Stomach (tissue), 19 donors: ENCODE results near the gene POM121L2. TPM values are rescaled to one million over a fixed set of nuclear protein-coding genes. Genes with fewer than 3 reads are reported as not detected.

ENCODE experiments used
- DNase-seq, 2 donors: peaks; one replicate each; pipeline versions ENCODE4 v3.0.0 to v3.0.0-alpha.2; 2013 to 2019
- H3K27ac ChIP-seq, 5 donors: fragments of 200-600 bp in 4 of 5; sonication (generic) in 4 of 5; one replicate each; pipeline ENCODE4 v1.5.1; 2013 to 2019; ENCODE audit warnings: mild to moderate bottlenecking in 1 of 5, moderate library complexity in 1 of 5
- H3K27me3 ChIP-seq, 3 donors: fragments of 200-600 bp; sonication (generic); one replicate each; pipeline ENCODE4 v1.5.1; 2017 to 2019; ENCODE audit warnings: mixed run types in 1 of 3
- H3K36me3 ChIP-seq, 4 donors: fragments of 200-600 bp; sonication (generic); 1 replicate in 3 of 4; 2 replicates in 1 of 4; pipeline ENCODE4 v1.5.1; 2016 to 2019
- H3K4me1 ChIP-seq, 4 donors: fragments of 200-600 bp; sonication (generic); one replicate each; pipeline ENCODE4 v1.5.1; 2016 to 2019
- H3K4me3 ChIP-seq, 4 donors: fragments of 200-600 bp; sonication (generic) in 3 of 4; one replicate each; pipeline ENCODE4 v1.5.1; 2016 to 2019; ENCODE audit warnings: mild to moderate bottlenecking in 1 of 4
- H3K9me3 ChIP-seq, 4 donors: fragments of 200-600 bp; sonication (generic); one replicate each; pipeline ENCODE4 v1.5.1; 2016 to 2019
- CTCF ChIP-seq, 7 experiments: fragments of 450-650 bp in 4 of 7; fragments of 200-600 bp in 3 of 7; sonication (generic) in 3 of 7; IDR thresholded peaks; one replicate each; pipeline ENCODE4 v1.5.1; 2016 to 2019; ENCODE audit warnings: antibody characterized with exemption in 7 of 7, control low read depth in 2 of 7, mild to moderate bottlenecking in 1 of 7
- EP300 ChIP-seq: sonication (generic); formaldehyde crosslinking; IDR thresholded peaks from one replicate; pipeline ENCODE4 v1.6.1; 2017; ENCODE audit warnings: antibody characterized with exemption
- POLR2A ChIP-seq, 4 donors: fragments of 450-650 bp; IDR thresholded peaks; one replicate each; pipeline ENCODE4 v1.6.1; 2016; ENCODE audit warnings: antibody characterized with exemption in 4 of 4, control low read depth in 2 of 4, mild to moderate bottlenecking in 1 of 4, moderate library complexity in 1 of 4
- POLR2AphosphoS5 ChIP-seq, 3 donors: sonication (generic); formaldehyde crosslinking; IDR thresholded peaks; one replicate each; pipeline ENCODE4 v1.6.1; 2016; ENCODE audit warnings: antibody characterized with exemption in 3 of 3
- WGBS, 5 donors: extraction: QIAGEN DNeasy Blood & Tissue Kit in 3 of 5; methylation state at CpG; one replicate each; pipeline versions ENCODE4 v1.1.5 to v1.1.7; 2013 to 2018; 5-methylcytosine and 5-hydroxymethylcytosine counted together
- intact Hi-C: fragments of 100-400 bp; cut with DNase I; formaldehyde crosslinking; loops from one replicate; pipeline ENCODE4 v1.15.1; 2023; ENCODE audit warnings: low total_unique reads
- long read RNA-seq, 10 donors: transcript quantifications; one replicate each; lab custom pipeline, GENCODE V29; 2026
- polyA plus RNA-seq, 3 donors: library from polyadenylated mRNA; stranded (reverse); fragments of 200-250 nt; gene quantifications; one replicate each; pipeline ENCODE4 v1.2.3, GENCODE V29; 2013
- total RNA-seq, 5 donors: library from RNA; depleted of rRNA; stranded (reverse); fragments of >200 nt; gene quantifications; one replicate each; pipeline versions ENCODE4 v1.1.0 to v1.2.3, GENCODE V29; 2014 to 2016
- donor health status: healthy with polysubstance abuse.
- donor health status: Bipolar disorder and iron deficiency.
- donor health status: healthy.

POM121L2 gene
- total RNA-seq (not detected), polyA plus RNA-seq (not detected)
- long read RNA-seq, donor 1: 0 reads
- long read RNA-seq, donor 2: 0 reads
- long read RNA-seq, donor 3: 0 reads
- long read RNA-seq, donor 4: 0 reads
- long read RNA-seq, donor 5: 0 reads
- long read RNA-seq, donor 6: 0 reads
- long read RNA-seq, donor 7: 0 reads
- long read RNA-seq, donor 8: 0 reads
- long read RNA-seq, donor 9: 0 reads
- long read RNA-seq, donor 10: 0 reads

GRCh38 chr6:27312146-27312949 is at the start of gene POM121L2:
POM121L2 (minus strand) TSS chr6:27312273; CDS start chr6:27312170, 103 bp downstream.
- DNase-seq: peak; percentile 80 to 89
- peak in 1 of 3 donors; percentile 12 for TF ChIP-seq POLR2AphosphoS5 (IDR thresholded peaks at IDR 0.05)
- peak in 5 of 7 experiments; percentile 18 to 66 (median 63) for TF ChIP-seq CTCF (IDR thresholded peaks at IDR 0.05)
- TF ChIP-seq EP300: no peak
- TF ChIP-seq POLR2A (IDR thresholded peaks at IDR 0.05): no peak
- no peaks in the 10 kb centered on the region for H3K9me3 ChIP-seq
- 1 to 2% (median 1%) methylated on average over 32 to 64 of the region's 64 CpGs for WGBS, 5 donors
- H3K4me1 ChIP-seq: peaks cover 4 to 14% (median 13%) of the 10 kb centered on the region in 4 donors
- H3K27me3 ChIP-seq: peaks cover 11 to 74% (median 49%) of the 10 kb centered on the region in 3 donors
- intact Hi-C loops: no loop called here
- H3K27ac ChIP-seq: no peak within 1 kb of the TSS
- no peaks in the 10 kb centered on the region for H3K36me3 ChIP-seq
- peak within 1 kb of the TSS; percentile 41 to 56 (median 50) for H3K4me3 ChIP-seq

- H3K9me3 ChIP-seq: peaks cover 0 to 57% (median 43%) of the 10 kb centered on the region in 4 donors
- intact Hi-C loops: no loop called here
Observed at GRCh38 chr6:27359231-27359630, 47.2 kb upstream of the POM121L2 start.

GRCh38 chr6:27358786-27359185 is 46.7 kb upstream of the POM121L2 start:
- Histone ChIP-seq H3K36me3 (peaks cover 13 to 56% (median 49%) of the 10 kb centered on the region in 4 donors), H3K9me3 (peaks cover 0 to 61% (median 43%) of the 10 kb centered on the region in 4 donors)
- 71 to 95% (median 84%) methylated on average over 2 of the region's 2 CpGs for WGBS, 5 donors

More at GRCh38 chr6:27359231-27359630, 47.2 kb upstream of the POM121L2 start:
- H3K27me3 ChIP-seq: no peaks in the 10 kb centered on the region
- no peak for DNase-seq
- H3K4me1 ChIP-seq: no peaks in the 10 kb centered on the region
- WGBS, 5 donors: 85 to 94% (median 88%) methylated on average over 1 of the region's 1 CpG
- TF ChIP-seq POLR2AphosphoS5 (IDR thresholded peaks at IDR 0.05) (no peak), CTCF (IDR thresholded peaks at IDR 0.05) (no peak), EP300 (no peak)
- H3K36me3 ChIP-seq: peaks cover 13 to 60% (median 50%) of the 10 kb centered on the region in 4 donors
- no peak overlapping the region for H3K4me3 ChIP-seq
- no peak overlapping the region for H3K27ac ChIP-seq

More at GRCh38 chr6:27358786-27359185, 46.7 kb upstream of the POM121L2 start:
- DNase-seq: no peak
- H3K27ac ChIP-seq: no peak overlapping the region
- TF ChIP-seq POLR2AphosphoS5 (IDR thresholded peaks at IDR 0.05) (no peak), EP300 (no peak), POLR2A (IDR thresholded peaks at IDR 0.05) (no peak), CTCF (IDR thresholded peaks at IDR 0.05) (no peak)
- intact Hi-C loops: no loop called here
- no peak overlapping the region for H3K4me3 ChIP-seq
- no peaks in the 10 kb centered on the region for H3K27me3 ChIP-seq
- H3K4me1 ChIP-seq: no peaks in the 10 kb centered on the region
